Omental fat pad (tissue), 4 donors: ENCODE measurements around the gene SH3BGRL. TPM values are rescaled to one million over a fixed set of nuclear protein-coding genes. Genes with fewer than 3 reads are reported as not detected.
"Not testable (repeated sequence)": the region's sequence is repeated elsewhere in the genome, so short reads cannot be mapped to it uniquely, and the experiment has no call there.

Experiments used
- ATAC-seq: fragments of 150-250 bp; one replicate; pipeline ENCODE4 v1.9.1; 2016; ENCODE audit warnings: mild to moderate bottlenecking, moderate library complexity; ENCODE audit not compliant: low FRiP score
- DNase-seq: peaks from one replicate; pipeline ENCODE4 v3.0.0-alpha.2; 2019; ENCODE audit warnings: low spot score
- total RNA-seq, 4 donors: library from RNA; depleted of rRNA; stranded (reverse); fragments of >200 nt; gene quantifications; one replicate each; pipeline ENCODE4 v1.1.0, GENCODE V29; 2016
- TF ChIP-seq, protein P1 (sequence below), 3 donors: fragments of 450-650 bp; IDR thresholded peaks; one replicate each; pipeline ENCODE4 v1.5.1; 2016 to 2017; ENCODE audit warnings: antibody characterized with exemption in 3 of 3, mild to moderate bottlenecking in 3 of 3, moderate library complexity in 2 of 3

SH3BGRL gene
- total RNA-seq, 4 donors from 2014 or later, result 103 to 143 (median 122) TPM

GRCh38 chrX:81308086-81308829 lies 106.4 kb downstream of the SH3BGRL start:
- ATAC-seq, result no peak

DNA sequence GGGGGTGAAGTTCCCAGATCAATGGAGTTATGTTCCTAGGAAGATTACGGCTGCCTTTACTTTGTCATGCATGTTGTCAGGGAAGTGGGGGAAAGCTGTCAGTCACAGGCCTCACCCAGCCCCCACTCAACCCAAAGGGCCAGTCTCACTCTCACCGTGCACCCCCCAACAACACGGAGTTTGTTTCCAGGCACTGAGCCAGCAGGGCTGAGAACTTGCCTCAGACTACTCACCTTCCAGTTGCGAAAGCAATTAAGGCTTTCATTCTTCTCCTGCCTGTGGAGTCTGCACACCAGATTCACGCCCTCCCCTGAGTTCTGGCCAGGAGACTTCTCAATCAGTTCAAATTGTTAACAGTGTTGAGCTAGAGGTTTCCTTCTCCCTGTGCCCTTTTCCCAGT lies 114.3 kb downstream of the SH3BGRL start:
- DNase-seq (no peak), ATAC-seq (no peak)

More at GRCh38 chrX:81308086-81308829, 106.4 kb downstream of the SH3BGRL start:
- DNase-seq, result no peak
- TF ChIP-seq, protein P1, sequence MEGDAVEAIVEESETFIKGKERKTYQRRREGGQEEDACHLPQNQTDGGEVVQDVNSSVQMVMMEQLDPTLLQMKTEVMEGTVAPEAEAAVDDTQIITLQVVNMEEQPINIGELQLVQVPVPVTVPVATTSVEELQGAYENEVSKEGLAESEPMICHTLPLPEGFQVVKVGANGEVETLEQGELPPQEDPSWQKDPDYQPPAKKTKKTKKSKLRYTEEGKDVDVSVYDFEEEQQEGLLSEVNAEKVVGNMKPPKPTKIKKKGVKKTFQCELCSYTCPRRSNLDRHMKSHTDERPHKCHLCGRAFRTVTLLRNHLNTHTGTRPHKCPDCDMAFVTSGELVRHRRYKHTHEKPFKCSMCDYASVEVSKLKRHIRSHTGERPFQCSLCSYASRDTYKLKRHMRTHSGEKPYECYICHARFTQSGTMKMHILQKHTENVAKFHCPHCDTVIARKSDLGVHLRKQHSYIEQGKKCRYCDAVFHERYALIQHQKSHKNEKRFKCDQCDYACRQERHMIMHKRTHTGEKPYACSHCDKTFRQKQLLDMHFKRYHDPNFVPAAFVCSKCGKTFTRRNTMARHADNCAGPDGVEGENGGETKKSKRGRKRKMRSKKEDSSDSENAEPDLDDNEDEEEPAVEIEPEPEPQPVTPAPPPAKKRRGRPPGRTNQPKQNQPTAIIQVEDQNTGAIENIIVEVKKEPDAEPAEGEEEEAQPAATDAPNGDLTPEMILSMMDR (IDR thresholded peaks at IDR 0.05), result no peak

GRCh38 chrX:81331653-81332052 lies 129.8 kb downstream of the SH3BGRL start:
- not testable (repeated sequence) for ATAC-seq, DNase-seq

More for the DNA sequence above, 114.3 kb downstream of the SH3BGRL start:
- TF ChIP-seq, protein P1 (IDR thresholded peaks at IDR 0.05), result no peak

GRCh38 chrX:81336455-81337152 lies 134.7 kb downstream of the SH3BGRL start:
- DNase-seq, result no peak
- ATAC-seq, result no peak
- TF ChIP-seq, protein P1 (IDR thresholded peaks at IDR 0.05), result no peak

DNA sequence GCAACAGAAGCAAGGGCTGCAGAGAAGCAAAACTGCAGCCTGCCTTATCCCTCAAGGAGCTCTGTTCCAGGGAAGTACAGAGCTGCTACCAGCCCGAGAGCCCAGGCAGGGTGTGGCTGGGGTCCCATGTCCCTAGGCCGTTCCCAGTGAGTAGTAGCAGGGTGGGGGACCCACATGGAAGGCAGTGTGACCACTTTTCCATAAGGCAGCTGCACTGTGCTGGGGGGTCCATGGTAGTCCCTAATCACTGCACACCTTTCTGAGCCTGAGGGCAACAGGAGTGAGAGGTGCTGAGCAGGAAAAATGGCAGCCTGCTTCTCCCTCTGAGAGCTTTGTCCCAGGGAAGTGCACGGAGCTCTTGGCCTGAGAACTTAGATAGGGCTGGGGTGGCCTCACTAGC lies 135.9 kb downstream of the SH3BGRL start:
- TF ChIP-seq, protein P1 (IDR thresholded peaks at IDR 0.05), result no peak
- ATAC-seq, result no peak
- no peak for DNase-seq

DNA sequence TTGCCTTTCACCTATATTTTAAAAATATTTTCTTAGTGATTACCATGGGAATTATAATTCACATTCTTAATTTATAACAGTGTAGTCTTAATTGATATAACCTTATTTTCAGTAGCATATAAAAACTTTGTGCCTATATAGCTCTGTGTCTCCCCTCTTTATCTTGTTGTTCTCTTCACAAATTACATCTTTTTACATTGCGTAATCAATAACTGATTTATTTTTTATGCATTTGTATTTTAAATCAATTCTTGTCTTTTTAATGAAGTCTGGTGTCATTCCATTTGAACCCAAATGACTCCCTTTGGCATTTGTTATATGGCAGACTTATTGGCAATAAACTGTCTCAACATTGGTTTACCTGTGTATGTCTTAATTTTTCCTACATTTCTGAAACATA lies 137.0 kb downstream of the SH3BGRL start:
- ATAC-seq (no peak), DNase-seq (no peak)
- TF ChIP-seq, protein P1 (IDR thresholded peaks at IDR 0.05), result no peak

GRCh38 chrX:81345296-81345695 lies 143.4 kb downstream of the SH3BGRL start:
- DNase-seq, ATAC-seq: not testable (repeated sequence)

Other genes with a start within 250 kb of the SH3BGRL start
- 1 to 10 TPM; 2.4 to 7.4 (median 3.5) TPM for gene HMGN5, start 189 bp upstream of the SH3BGRL start, total RNA-seq